HS-27A (cell line): ENCODE results near the gene MLLT1.
A peak's percentile ranks its signal among the peaks of the same experiment; 100 is the strongest.

Experiments used
- DNase-seq: peaks from one replicate; pipeline ENCODE4 v3.0.0-alpha.2; 2012; ENCODE audit warnings: low read depth, missing footprints

The MLLT1 gene

DNA sequence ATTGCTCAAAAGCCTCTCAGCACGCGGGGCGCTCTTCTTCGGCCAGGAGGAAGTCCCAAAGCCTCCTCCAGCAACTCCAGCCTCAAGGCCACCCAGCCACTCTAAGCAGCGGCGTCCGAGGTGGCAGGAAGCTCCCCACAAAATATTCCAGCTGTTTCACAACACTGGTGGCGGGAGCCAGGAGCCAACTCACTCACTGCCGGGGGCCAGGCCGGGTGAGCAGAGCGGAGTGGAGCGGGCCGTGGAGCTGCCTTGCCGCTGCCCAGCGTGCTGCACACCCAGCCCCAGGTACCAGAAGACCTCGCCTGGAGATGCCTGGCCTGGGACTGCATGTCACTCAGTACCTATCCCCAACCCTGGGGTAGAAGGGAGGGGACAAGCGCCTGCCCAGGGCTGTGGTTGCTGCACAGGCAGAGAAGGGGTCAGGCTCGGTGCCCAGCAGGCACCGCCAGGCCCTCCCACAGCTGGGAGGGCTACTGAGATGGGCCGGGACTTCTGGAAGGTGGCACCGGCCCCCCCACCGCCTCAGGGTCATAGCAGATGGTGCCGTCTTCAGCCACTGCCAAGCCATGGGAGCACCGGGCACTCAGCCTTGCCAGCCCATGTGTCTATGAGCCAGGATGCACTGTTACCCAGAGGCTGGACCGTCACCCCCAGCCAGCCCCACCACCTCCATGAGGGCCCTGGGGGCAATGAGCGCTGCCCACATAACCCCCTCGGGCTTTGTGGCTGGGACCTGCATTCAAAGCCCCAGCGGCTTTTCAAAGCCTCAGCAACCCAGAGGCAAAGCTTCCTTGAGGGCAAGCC lies 59.2 kb downstream of the MLLT1 start:
- no peak for DNase-seq

DNA sequence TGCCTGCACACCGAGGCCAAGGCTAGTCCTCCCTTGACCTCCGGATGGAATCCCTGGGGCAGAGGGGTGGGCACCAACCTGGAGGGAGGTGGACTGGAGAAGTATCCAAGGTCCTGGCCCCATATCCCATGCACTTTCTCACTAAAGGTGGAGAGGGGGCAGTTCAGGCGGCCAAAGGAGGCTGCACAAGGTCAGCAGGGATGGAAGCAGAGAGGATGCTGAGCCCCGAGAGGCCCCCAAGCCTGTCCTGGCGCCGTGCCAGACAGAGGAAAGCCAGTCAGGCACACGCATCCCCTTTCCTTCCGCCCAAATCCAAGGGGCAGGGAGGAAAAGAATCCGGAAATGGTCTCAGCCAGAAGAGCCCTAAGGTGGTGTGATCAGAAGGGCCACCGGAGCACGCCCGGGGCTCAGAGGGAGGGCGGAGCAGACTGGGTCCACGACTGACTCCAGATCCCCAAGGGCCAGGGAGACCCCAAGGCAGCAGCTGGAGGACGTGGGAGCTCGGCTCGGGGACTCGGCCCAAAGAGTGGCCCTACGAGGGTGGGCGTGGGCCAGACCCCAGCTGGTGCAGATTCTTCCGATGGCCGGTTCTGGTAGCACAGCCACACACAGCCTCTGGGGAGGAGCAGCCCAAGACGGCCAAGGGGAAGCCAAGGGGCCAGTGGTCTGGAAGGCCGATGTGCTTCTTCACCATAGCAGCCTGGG lies 60.0 kb downstream of the MLLT1 start:
- DNase-seq, result no peak

DNA sequence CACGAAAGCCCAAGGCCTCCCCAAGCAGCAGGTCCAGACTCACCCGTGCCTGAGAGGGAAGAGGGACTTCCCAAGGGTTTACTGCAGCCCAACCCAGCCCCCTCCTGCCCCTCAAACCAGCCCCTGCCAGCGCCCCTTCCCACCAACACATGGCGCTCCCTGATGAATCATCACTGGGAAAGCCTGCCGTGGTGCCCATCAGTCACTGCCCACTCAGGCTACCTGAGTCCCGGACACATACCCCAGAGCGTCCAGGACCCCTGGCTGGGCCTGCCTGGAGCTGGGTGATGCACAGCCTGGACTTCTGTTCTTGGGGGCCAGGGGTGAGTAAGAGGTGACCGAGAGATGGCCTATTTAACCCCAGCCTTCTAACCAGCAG lies 60.6 kb downstream of the MLLT1 start:
- DNase-seq, result no peak

DNA sequence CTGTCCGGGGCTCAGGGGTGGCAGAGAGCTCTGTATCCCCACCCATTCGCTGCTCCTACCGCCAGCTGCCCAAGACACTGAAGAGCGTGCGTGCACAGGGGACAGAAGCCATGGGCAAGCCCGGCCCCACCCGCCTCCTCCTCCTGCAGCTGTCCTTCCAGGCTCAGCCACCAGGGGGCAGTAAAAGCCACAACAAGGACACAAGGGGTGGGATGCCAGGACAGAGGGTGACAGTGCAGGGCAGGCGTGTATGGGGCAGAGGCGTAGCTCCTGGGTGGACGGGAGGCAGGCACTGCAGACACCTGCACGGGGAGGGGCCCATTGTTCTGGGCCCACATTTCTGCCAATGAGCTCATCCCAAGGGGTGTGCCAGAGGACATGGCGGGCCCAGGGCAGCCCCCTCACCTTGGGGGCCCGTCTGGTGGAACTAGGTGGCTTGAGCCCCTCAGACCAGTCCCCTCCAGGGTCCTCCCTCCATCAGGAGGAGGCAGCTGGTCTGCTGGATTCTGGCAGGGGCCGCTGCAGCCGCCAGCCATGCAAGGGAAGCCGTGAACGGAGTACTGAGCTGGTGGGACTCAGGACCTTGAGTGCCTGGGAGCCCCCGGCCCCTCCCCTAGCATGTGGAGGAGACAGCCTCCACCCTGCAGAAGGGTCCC lies 61.2 kb downstream of the MLLT1 start:
- DNase-seq, result peak; percentile 24

DNA sequence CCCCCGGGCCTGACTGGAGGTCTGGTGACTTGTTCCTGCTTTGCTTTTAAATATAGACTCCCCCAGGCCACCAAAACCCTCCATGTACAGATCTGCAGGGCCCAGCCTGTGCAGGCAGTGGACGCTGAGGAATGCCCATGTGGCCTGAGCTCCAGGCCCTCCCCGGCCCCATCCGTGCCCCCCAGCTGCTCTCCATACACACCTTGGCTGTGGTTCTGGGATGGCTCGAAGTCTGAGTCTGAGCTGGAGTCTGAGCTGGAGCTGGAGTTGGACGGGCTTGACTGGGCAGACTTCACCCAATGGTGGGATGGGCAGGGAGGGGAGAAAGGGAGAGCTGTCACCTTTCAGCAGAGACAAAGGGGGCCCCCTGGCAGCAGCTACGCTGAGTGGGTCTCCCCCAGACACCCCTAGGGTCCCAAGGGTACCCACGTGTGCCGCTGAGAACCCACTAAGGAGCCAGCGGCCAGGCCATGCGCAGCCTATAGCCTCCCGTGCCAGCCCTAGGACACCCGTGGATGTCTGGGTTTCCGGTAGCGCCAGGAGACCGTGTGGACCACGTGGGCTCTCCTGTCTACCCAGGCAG lies 61.9 kb downstream of the MLLT1 start:
- no peak for DNase-seq

DNA sequence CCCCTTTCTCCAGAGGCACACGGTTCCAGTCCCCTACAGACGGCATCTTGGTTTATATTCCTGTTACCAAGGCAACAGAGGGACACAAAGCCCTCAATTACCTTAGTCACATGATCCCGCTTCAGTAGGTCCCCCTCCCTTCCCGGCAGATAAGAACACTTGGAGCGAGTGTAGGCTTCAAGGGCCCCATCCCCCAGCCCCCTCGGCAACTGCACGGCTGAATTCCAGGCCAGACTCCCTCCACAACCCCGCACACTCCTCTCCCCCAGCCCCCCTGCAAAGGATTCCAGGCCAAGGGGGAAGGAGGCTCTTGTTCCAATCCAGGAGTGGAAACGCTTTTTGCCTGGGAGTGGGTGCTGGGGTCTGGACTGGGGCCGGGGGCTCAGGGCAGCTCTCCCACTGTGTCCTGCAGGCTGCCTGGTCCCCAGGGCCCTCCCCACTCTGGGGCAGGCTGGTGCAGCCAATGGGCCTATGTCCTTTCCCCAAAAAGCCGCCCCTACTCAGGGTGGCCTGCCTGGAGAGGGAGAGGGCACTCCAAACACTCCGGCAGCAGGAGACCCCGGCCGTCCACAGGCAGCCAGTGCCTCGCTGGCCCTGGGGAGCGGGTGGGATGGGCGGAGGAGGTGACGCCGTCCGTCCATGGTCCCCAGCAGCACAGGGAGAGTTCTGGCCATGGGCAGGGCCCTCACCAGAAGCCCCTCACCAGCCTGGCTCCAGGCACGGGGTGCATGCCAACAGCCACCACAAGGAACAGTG lies 62.6 kb downstream of the MLLT1 start:
- no peak for DNase-seq

DNA sequence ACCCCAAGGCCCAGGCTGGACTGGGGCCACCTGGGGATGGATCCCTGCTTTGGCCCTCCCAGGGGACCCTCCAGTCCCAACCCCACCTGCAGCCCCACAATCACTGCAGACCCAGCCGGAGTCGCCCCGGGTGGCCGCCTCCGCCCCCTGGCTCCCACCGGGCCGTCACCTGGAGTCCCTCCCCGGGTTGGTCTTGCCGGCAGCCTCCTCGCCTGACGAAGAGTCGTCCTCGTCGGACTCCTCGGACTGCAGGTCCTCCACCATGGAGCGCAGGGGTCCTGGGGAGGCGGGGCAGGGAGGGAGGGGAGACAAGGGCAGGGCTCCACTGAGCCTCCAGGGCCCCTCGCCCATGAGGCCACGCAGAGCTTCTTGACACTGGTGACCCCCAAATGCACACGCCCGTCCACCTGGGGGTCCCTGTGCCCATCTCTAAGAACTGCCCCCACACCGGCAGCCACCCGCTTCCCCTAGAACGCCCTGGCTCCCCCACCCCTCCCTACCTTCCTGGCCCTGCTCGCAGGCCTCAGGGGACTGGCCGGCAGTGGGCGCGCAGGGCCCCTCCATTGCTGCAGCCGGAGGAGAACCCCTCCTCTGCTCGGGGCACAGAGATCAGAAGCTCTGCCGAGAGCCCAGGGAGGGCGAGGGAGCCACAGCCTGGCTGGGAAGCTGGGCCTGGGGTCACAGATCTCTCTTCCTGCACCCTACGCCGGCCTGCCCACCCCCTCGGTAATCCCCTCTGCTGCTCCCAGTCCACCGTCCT lies 63.4 kb downstream of the MLLT1 start:
- no peak for DNase-seq

DNA sequence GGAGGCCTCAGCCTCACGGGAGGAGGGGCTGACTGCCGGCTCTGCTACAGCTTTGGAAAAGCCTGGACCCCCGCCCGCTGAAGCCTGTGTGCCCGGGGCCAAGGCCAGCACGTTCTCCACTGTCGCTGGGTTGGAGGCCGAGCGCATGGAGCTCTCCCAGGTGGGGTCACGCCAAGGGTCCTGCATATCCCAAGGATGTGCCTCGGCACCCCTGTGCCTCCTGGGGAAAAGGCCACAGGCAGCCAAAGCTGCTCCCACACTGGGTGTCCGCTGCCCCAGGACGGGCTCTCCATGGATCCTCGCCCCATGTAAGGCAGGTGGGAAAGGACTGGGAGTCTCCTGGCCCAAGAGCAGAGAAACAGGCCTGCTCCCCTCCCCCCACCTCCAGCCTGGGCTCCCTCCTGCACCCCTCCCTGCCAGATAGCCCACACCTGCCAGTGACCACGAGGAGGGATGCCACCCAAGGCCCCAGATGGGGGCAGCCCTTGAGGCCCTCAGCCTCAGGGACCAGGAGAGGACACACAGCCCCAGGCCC lies 64.0 kb downstream of the MLLT1 start:
- no peak for DNase-seq

DNA sequence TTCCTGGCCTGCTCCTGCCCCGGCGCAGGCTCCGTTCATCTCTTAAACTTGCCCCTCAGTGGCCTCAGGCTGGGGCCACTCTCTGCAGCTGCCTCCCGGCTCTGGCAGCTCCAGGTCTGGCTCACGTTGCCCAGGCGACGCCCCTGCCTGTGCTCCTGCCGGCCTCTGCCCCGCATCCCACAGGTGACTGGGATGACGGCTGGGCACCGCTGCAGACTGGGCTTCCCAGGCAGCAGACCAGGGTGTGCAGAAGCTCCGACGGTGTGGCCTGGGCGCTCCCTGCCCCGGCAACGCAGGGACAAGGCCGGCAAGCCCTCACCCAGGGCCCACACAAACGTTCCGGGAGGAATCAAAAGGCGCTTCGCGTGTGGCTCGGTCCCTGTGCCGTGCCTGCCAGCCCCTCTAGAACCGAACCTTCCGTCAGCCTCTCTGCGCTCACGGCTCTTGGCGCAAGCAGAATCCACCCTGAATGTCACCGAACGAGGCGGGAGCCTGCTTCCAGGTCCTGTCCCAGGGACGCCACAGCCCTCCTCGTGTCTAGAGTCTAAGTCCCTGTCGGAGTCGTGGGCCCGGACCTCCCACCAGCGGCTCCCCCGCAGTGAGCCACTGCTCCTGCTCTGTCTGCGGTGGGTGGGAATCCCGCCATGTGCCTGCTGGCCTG lies 64.8 kb downstream of the MLLT1 start:
- DNase-seq, result no peak

DNA sequence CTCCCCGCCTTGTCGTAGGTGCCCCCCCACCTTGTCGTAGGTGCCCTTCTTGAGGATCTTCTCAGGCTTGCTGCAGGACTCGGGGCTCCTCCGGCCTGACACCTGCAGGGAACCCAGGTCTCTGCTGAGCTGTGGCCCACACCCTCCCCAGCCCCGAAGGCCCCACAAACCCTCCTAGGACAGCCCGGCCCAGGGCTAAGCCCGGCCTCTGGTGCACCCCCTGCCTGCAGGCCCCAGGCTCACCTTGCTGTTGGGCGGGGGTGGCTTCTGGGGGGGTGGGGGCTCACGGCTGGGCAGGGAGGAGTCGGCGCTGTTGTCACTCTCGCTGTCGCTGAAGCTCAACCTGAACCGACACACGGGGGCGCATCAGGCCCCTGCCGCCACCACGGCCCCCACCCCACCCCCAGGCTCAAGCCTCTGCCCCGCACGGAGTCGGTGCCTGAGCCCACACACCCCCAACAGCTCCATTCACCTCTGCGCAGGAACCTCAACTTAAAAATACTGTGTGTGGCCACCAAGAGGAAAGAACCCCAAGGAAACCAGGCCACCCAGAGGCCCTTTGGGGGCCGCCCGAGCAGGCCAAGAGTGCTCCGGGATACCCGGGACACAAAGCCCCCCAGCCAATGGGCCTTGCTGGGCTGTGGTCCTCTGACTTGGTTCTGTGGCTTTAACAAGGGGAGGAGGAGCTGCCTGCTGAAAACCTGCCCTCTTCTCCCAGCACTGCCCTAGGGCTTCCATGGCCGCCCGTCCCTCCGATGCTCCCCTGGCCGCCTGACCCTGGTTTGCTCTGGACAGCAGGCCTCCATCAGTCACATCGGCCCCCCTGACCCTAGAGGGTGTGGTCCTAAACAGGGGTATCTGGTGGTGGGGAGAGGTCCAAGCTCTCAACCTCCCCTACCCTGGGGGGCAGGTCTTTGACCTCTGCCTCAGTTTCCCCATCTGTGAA lies 65.8 kb downstream of the MLLT1 start:
- DNase-seq, result no peak

DNA sequence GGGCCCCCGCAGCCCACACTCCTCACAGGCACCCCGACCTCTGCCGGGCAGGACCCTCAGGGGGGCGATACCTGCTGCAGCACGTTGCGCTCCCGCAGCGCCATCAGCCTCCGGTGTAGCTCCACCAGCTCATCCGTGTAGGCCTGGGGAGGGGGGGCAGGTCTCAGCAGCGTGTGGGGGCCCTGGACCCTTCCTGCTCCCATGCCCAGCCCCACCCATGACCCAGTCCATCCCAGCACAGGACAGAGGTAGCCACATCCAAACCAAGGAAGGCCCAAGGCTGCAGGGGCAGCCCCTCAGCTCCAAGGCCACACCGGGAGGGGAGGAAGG lies 66.5 kb downstream of the MLLT1 start:
- no peak for DNase-seq

DNA sequence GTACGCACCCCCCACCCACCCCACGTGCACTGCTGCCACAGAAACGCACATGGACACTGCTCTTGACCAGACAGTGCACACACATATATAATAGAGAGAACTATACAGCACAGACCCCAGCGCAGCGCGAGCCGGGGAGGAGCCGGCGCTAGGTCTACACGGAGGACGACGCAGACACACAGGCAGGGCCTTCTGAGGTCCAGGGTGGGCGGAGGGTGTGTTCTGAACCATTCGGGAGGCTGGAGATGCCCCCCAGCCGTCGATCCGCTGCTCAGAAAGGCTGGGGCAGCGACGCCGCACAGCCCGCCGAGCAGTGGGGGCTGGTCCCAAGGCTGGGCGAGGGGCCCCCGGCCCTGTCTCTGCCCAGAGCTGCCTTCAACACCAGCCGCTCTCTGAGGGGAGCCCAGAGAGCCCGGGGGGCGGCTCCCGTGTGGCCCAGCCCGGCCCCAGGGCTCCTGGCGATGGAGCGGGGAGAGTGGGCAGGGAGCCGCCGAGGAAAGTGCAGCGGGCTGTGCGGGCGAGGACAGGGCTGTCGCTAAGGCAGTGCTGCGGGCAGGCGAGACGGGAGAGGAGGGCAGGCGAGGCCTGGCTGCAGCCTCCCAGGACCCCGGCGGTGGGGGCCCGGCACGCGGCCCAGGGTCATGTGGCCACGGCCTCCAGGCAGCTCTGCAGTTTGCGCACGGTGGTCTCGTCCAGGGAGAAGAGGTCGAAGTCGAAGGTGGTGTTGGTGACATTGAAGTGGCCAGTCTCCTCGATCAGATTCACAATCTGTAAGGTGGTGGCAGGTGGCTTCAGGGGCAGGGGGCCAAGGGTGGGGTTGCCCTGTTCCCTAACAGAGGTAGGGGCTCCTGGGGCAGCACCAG lies 67.1 kb downstream of the MLLT1 start:
- no peak for DNase-seq

DNA sequence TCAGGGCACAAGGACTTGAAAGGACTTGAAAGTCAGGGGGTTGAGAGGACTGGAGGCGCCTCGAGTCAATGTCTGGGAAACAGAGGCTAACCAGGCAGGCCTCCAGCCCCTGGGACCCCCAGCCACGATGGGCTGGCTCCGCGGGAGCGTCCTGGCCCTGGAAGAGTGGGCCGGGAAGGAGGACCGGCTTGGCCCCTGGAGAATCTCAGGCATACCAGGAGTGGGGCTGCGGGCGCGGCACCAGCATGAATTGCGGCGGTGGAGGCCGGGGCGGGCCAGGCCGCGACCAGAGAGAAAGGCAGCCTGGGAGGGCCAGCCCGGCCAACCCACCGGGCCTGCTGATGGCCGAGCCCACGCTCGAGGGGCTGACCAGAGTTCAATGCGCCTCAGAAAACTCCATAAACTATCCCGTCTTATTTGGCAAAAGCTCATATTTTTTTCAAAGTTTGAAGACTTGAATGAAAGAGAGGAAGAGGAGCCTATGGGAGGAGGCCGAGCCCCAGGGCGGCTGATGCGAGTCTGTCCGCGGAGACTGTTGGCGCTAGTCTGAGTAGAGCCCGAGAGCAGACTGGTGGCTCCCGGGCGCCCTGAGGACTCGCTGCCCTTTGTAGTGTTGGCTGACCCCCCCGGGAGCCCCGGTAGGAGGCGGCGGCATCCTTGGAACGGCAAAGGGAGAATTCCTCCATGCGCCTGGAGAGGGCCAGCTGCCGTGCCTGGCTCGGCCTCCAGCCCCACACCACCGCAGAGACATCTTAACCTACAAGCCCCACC lies 68.0 kb downstream of the MLLT1 start:
- DNase-seq, result no peak

DNA sequence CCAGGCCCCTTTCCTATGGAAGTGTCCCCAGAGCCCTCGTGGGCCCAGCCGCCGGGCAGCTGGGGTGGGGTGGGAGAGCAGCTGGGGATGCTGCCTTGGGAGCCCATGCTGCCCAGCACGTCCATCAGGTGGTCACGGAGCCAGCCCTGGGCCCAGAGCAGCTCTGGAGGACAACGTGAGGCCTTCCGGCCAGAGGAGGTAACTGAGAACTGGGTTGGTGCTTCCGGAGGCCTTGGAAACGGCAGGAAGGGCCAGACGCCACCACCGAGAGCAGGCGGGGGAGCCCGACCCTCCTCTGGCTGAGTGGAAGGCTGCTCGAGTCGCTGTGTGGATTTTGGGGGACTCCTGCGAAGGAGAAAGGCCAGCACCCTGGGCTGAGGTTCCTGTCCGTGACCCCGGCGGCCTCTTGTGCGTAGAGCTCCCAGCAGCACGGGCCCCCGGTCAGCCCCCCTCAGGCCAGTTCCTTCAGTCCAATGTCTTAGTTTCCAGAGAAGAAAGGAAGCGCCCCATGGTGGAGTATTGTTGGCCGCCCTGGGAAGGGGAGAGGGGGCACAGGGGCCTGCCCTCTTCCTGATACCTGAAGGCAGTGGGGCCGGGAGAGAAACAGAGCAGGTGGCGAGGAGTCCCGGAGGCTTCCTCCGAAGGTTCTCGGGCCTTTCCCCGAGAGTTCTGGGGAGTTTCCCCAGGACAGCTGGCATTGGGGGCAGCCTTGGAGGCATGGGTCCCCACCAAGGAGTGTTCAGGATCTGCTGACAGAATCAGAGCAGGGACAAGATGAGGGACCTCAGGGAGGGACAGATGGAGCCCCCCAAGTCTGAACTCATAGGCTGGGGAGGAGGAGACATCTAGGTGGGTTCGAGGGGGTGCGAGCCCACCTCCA lies 68.8 kb downstream of the MLLT1 start:
- no peak for DNase-seq

DNA sequence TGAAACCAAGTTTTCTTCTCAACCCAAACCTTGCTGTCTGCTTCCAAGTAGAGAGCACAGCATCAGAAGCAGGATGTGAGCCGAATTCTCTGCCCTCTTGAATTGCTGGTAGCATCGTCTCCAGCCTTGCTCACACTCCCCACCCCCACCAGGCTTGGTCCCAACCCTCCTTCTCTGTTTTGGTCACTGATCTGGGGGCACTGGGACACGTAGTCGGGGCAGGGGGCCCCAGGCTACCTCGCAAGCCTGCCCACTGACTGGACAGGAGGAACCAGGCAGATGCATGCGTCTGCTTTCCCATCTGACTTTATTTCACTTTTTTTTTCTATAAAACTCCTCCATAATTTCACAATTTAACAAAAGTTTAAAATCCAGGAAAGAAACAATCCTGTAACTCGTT lies 69.7 kb downstream of the MLLT1 start:
- DNase-seq, result no peak

DNA sequence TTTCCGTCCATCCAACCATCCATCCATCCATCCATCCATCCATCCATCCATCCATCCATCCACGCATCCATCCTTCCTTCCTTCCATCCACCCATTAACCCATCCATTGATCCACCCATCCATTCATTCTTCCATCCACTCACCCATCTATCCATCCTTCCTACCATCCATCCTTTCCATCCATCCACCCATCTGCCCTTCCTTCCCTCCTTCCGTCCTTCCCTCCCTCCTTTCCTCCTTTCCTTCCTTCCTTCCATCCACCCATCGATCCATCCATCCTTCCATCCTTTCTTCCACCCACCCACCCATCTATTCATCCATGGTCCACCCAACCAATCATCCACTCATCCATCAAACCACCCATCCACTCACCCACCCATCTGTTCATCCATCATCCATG lies 70.1 kb downstream of the MLLT1 start:
- DNase-seq, result no peak

DNA sequence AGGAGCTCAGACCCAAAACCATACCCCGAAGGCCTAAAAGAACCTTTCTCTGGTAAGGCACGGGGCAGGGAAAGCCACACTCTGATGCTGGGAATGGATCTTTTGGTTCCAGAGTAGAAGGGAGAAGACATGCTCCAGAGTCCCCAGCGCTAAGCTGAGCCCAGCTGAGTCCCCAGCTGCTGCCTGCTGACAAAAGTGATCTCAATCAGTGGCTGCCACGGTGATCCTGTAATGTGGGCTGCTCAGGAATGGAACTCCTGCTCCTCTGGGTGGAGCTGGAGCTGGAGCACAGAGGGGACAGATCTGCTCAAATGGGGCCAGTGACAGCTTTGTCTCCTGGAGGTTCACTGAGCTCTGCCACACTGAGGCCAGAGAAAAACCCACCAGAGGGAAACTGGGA lies 70.5 kb downstream of the MLLT1 start:
- DNase-seq, result no peak
